SU-DHL-6 (cell line): Measurements from ENCODE around the gene SLC43A2.

Source experiments
- H2AFZ ChIP-seq: fragments of 200-600 bp; sonication (generic); 2 replicates; pipeline ENCODE4 v1.6.1; 2014; ENCODE audit warnings: low read depth, mild to moderate bottlenecking, moderate library complexity, mixed read lengths, antibody characterized with exemption, low read length; ENCODE audit not compliant: severe bottlenecking
- H3F3A ChIP-seq: fragments of 200-600 bp; shearing (Covaris generic); 2 replicates; pipeline ENCODE4 v1.6.0; 2016; ENCODE audit warnings: antibody characterized with exemption, mild to moderate bottlenecking; ENCODE audit not compliant: insufficient read depth
- H3K27ac ChIP-seq: fragments of 200-600 bp; sonication (generic); 2 replicates; pipeline ENCODE4 v1.5.1; 2016; ENCODE audit warnings: low read depth, mild to moderate bottlenecking, low read length, moderate library complexity, mixed read lengths
- H3K27me3 ChIP-seq: fragments of 200-600 bp; sonication (generic), shearing (Covaris generic); 2 replicates; pipeline ENCODE4 v1.6.0; 2014; ENCODE audit warnings: mild to moderate bottlenecking, low read length
- H3K36me3 ChIP-seq: fragments of 200-600 bp; sonication (generic); 2 replicates; pipeline ENCODE4 v1.6.1; 2014; ENCODE audit warnings: mild to moderate bottlenecking, low read length, mixed read lengths
- H3K4me2 ChIP-seq: fragments of 300-600, 200-600 bp; shearing (Covaris generic), sonication (generic); 2 replicates; pipeline ENCODE4 v1.6.0; 2014; ENCODE audit warnings: low read length, low read depth, mild to moderate bottlenecking; ENCODE audit not compliant: poor library complexity, severe bottlenecking
- H3K4me3 ChIP-seq: fragments of 200-600 bp; sonication (generic); 2 replicates; pipeline ENCODE4 v1.5.1; 2014; ENCODE audit warnings: antibody characterized with exemption, low read length, mild to moderate bottlenecking, mixed read lengths; ENCODE audit not compliant: insufficient read depth, poor library complexity, severe bottlenecking
- H3K79me2 ChIP-seq: fragments of 200-600 bp; sonication (generic); 2 replicates; pipeline ENCODE4 v1.6.1; 2014; ENCODE audit warnings: mild to moderate bottlenecking, low read length, moderate library complexity; ENCODE audit not compliant: insufficient read depth
- H3K9ac ChIP-seq: fragments of 200-600 bp; sonication (generic); 2 replicates; pipeline ENCODE4 v1.7.0; 2014; ENCODE audit warnings: mild to moderate bottlenecking, low read length
- H3K9me2 ChIP-seq: fragments of 200-600 bp; sonication (generic); replicated peaks from 2 replicates; pipeline ENCODE4 v1.6.1; 2014; ENCODE audit warnings: low read length; ENCODE audit not compliant: insufficient read depth
- H3K9me3 ChIP-seq: fragments of 200-600 bp; sonication (generic); 2 replicates; pipeline ENCODE4 v1.6.1; 2014; ENCODE audit warnings: low read length, mixed read lengths; ENCODE audit not compliant: insufficient read depth
- H4K20me1 ChIP-seq: fragments of 200-600 bp; sonication (generic); 2 replicates; pipeline ENCODE4 v1.6.1; 2014; ENCODE audit warnings: low read depth, mild to moderate bottlenecking, antibody characterized with exemption, low read length, moderate library complexity, mixed read lengths
- EZH2phosphoT487 ChIP-seq: fragments of 200-600 bp; sonication (generic), shearing (Covaris generic); conservative IDR thresholded peaks from 2 replicates; pipeline ENCODE4 v1.6.1; 2018; ENCODE audit warnings: mild to moderate bottlenecking, antibody characterized with exemption, low read length, moderate library complexity, mixed read lengths
- TF ChIP-seq, protein P1 (sequence below): fragments of 200-600 bp; sonication (generic); IDR thresholded peaks from one replicate; pipeline ENCODE4 v1.5.1; 2017; ENCODE audit warnings: antibody characterized with exemption, mild to moderate bottlenecking, low read length, moderate library complexity; ENCODE audit not compliant: insufficient read depth, poor library complexity, severe bottlenecking

Gene SLC43A2

DNA sequence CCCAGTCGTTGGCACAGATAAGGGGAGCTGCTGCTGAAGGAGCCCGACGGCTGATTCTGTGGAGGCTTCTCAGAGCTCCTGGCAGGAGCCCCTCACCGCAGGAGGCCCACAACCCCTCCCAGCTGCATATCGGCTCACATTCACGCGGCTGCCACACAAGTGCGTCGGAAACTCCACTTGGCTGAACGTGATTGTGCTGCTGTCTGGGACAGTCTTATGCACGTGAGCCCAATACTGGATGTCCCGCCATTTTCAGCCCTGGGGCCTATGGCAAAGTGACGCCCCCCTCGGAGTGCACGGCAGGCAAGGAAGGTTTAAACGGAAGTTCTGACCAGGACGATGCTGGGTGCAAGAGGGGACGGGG lies 57.3 kb downstream of the SLC43A2 start:
- Histone ChIP-seq H3K9me3 (no peaks in the 10 kb centered on the region), H3F3A (peaks cover 11% of the 10 kb centered on the region), H3K4me3 (no peak overlapping the region), H3K79me2 (no peaks in the 10 kb centered on the region), H3K4me2 (no peak overlapping the region), H4K20me1 (no peaks in the 10 kb centered on the region), H3K9ac (no peak overlapping the region), H3K27ac (no peak overlapping the region), H3K9me2 (no peaks in the 10 kb centered on the region), H3K27me3 (no peaks in the 10 kb centered on the region), H3K36me3 (no peaks in the 10 kb centered on the region), H2AFZ (no peak overlapping the region)
- TF ChIP-seq, protein P1, sequence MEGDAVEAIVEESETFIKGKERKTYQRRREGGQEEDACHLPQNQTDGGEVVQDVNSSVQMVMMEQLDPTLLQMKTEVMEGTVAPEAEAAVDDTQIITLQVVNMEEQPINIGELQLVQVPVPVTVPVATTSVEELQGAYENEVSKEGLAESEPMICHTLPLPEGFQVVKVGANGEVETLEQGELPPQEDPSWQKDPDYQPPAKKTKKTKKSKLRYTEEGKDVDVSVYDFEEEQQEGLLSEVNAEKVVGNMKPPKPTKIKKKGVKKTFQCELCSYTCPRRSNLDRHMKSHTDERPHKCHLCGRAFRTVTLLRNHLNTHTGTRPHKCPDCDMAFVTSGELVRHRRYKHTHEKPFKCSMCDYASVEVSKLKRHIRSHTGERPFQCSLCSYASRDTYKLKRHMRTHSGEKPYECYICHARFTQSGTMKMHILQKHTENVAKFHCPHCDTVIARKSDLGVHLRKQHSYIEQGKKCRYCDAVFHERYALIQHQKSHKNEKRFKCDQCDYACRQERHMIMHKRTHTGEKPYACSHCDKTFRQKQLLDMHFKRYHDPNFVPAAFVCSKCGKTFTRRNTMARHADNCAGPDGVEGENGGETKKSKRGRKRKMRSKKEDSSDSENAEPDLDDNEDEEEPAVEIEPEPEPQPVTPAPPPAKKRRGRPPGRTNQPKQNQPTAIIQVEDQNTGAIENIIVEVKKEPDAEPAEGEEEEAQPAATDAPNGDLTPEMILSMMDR, result no peak
- no peak for TF ChIP-seq EZH2phosphoT487

DNA sequence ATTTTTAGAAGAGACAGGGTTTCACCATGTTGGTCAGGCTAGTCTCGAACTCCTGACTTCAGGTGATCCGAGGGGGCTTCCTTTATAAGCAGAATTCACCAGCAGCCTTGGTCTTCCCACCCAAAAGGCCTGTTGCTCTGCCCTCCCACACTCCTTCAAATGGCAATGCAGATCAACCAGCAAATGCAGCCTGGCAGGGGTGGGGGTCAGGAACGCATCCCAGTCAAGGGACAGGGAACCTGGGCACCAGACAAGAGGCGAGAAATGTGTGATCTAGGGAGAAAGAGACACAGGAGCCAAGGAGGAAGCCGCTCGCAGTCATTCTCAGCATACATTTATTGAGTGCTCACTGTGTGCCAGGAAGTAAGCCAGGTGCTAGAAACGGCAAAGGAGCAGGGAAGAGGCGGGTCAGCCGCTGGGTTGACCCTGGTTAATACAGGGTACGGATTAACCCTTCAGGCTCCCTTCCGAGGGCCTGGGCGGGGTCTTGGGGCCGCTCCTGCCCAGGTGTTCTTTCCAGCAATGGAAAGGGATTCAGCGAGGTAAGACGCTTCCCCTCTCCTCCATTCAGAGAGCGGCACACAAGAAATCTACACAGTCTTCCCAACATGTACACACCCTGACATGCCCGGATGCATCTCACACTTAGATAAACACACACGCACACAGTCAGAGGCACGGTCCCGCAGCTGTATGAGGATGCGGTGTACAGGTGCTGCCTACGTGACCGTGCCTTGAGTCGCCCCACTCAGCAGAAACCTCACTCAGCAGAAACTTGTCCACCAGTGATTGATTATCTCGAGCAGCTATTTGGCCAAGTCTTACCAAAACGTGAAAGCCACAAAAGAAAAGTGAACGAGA lies 59.5 kb downstream of the SLC43A2 start:
- H3K9me2 ChIP-seq, result no peaks in the 10 kb centered on the region
- no peak for TF ChIP-seq EZH2phosphoT487
- TF ChIP-seq, protein P1, result no peak
- H4K20me1 ChIP-seq, result no peaks in the 10 kb centered on the region
- no peaks in the 10 kb centered on the region for H3K9me3 ChIP-seq
- no peaks in the 10 kb centered on the region for H3K36me3 ChIP-seq
- no peaks in the 10 kb centered on the region for H3K79me2 ChIP-seq
- no peaks in the 10 kb centered on the region for H3K27me3 ChIP-seq
- H3K27ac ChIP-seq, result no peak overlapping the region
- H3F3A ChIP-seq, result peaks cover 15% of the 10 kb centered on the region
- H3K4me2 ChIP-seq, result no peak overlapping the region
- no peak overlapping the region for H3K4me3 ChIP-seq
- no peak overlapping the region for H2AFZ ChIP-seq
- H3K9ac ChIP-seq, result no peak overlapping the region

DNA sequence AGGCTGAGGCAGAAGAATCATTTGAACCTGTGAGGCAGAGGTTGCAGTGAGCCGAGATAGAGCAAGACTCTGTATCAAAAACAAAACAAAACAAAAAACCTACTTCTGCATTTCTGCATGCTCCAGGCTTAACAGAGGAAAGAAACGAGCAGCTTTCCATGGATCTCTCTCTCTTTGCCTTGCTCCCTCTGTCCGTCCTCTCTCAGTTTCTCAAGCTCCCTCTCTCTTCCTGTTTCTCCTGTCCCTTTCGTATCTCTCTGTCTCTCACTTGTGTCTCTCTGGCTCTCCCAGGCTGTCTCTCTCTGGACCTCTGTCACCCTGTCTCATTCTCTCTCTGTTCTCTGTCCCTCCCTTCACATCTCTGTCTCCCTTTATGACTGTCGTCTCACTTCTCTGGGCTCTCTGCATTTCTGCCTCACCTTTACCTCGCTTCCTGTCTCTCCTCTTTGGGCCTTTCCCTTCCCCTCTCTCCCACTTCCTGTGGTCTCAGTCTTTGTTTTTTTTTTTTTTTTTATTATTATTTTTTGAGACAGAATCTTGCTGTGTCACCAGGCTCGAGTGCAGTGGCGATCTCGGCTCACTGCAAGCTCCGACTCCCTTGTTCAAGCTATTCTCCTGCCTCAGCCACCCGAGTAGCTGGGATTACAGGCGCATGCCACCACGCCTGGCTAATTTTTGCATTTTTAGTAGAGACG lies 62.0 kb downstream of the SLC43A2 start:
- Histone ChIP-seq H3F3A (peaks cover 15% of the 10 kb centered on the region), H3K4me3 (peak overlapping the region; percentile 6), H4K20me1 (no peaks in the 10 kb centered on the region), H3K9me3 (no peaks in the 10 kb centered on the region), H3K4me2 (peak overlapping the region; percentile 66), H3K27ac (peak overlapping the region; percentile 59), H3K27me3 (no peaks in the 10 kb centered on the region), H3K9me2 (no peaks in the 10 kb centered on the region), H3K9ac (peak overlapping the region; percentile 43), H3K36me3 (no peaks in the 10 kb centered on the region), H2AFZ (peak overlapping the region; percentile 86), H3K79me2 (peaks cover 2% of the 10 kb centered on the region; the same call in 1 of the 2 replicates)
- TF ChIP-seq, protein P1, result no peak
- no peak for TF ChIP-seq EZH2phosphoT487
